Measurements from ENCODE around the gene SRGAP2B.
"Not testable (repeated sequence)": the region's sequence is repeated elsewhere in the genome, so short reads cannot be mapped to it uniquely, and the experiment has no call there.

SRGAP2B gene

DNA sequence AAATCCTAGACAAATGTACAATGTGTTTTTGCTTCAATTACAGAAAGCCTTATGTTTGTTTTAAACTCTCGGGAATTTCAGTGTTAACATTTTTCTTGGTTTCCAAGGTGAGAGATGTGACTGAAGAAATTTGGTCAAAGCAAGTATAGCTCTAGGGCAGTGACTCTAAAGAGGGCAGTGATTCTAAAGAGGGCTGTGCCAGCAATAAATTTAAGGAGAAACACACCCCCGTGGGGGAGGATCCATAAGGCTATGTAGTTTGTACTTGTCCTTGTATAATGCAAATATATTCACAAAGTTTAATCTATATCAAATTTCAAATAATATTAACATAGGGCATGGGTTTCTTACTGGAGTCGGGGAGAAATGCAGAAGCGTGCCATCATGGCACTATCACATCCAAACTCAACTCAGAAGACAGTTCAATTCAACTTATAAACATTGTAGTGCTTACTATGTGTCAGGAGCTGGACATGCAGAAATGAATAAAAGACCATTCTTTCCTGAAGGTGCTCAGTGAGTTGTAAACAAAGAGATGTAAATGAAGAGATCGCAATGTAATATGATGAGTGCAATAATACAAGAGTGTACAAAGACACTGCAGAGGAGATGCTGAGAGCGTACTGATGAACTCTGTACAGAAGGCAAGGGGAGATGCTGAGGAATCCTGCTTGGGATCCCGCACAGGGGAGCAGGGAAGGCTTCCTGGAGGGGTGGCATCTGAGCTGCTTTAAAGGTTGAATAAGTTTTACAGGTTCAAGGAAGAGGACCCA is 12.5 kb downstream of the SRGAP2B start:
- not testable (repeated sequence) for DNase-seq (ENCODE audit: low read depth)

DNA sequence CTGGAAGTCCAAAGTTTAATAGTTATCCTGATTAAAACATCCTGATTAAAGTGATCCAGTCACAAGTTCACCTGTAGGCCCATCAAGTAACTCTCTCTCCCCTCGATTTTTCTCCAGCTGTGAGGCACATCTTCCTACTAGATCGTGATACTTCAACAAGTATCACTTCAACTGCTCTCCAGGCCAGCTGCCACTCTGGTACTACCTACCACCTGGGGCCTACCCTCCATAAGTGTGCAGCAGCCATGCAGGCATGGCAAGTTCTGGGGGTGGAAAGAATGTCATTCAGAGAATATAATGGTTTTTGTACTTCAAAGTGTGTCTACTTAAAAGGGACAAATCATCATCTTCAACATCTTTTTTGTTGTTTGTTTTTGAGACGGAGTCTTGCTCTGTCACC is 14.9 kb downstream of the SRGAP2B start:
- DNase-seq (ENCODE audit: low read depth): not testable (repeated sequence)

DNA sequence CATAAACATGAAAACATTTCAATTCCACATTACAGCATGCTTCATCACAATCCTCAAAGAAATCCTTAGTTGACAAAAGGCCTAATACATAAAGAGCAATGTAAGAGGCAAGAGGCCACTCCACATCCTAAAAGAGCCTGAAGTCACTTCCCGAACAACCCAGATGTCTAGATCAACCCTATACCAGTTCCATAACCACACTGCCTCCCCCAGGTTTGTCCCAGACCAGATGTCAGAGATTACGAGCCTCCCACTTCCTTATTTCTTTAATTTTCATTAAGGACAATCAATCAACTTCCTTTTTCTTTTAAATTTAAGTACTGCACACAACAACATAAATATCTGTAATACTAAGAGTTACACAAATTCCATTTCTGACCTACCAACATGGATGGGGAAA is 15.4 kb downstream of the SRGAP2B start:
- DNase-seq (ENCODE audit: low read depth): not testable (repeated sequence)

DNA sequence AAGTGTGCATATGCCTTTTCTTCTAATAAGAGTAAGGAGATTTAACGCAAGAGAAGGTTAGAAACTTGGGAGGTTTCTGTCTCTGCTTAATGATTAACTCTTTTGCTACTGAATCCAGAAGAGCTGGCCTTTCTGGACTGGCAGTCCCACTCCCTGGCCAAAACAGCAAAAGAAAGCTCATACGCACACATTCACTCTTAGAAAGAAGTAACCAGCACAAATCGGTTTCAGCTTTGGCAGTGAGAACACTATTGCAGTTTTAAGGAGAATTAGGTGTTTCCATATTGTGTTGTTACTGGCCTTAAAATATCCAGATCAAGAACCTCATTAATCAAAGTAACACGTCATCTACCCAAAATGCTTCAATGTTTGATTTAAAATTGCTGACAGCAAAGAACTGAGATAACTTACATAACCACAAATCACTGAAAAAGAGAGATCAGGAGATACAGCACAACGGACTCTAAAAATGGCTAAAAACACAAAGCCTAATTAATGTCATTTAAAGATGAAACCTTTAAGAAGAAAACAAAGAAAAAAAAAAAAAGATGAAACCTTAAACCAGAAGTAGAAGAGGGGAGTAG is 16.2 kb downstream of the SRGAP2B start:
- not testable (repeated sequence) for DNase-seq (ENCODE audit: low read depth)

DNA sequence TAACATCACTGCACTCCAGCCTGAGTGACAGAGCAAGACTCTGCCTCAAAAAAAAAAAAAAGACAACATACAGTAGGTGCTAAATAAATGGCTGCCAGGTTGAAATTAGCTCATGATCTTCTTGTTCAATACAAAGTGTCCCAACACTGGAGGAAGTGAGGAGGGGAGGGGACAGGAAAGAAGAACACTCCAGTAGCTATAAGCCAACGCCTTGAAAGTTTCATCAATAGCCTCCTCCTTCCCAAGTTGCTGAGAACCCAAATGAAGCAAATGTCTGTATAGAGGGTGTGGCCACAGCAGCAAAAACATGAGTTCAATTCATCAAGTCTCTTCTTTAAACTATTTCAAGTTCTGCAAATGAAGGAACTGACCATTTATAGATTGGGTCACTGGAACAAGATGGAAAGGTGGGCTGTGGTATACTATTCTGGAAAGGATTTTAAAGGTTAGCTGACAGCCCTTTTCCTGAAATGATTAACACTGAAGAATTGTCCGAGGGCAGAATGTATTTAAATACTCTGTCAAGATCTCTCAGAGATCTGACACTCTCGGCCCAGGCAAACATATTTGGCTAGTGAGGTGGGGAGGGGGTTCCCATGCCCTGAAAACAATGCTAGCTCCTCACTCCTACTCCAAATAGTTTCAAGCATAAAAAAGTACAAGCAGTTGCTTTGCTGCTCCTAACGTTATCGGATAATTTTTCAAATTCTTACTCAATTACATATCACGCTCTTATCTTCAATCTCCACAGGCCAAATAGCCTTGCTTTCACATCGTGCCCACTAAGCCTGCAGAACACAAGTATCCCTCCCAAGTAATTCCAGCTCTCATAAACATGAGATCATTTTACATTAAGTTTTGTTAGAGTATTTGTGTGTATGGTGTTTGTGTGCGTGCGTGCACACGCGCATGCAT is 17.0 kb downstream of the SRGAP2B start:
- DNase-seq (ENCODE audit: low read depth): not testable (repeated sequence)

DNA sequence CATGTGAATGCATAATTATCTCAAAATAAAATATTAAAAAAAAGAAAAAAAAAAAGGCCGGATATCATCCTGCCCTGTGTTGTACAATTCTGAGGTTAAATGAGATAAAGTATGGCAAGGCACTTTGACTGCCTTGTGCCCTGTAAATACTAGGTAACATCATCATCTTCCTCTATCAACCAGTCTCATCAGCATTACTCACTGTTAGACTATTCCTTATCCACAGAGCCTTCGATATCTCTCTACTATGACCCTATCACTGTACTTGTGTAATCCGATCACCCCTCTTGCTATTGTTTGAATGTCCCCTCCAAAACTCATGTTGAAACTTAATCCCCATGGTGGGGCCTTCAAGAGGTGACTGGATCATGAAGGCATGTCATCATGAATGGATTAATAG is 18.3 kb downstream of the SRGAP2B start:
- not testable (repeated sequence) for DNase-seq (ENCODE audit: low read depth)

DNA sequence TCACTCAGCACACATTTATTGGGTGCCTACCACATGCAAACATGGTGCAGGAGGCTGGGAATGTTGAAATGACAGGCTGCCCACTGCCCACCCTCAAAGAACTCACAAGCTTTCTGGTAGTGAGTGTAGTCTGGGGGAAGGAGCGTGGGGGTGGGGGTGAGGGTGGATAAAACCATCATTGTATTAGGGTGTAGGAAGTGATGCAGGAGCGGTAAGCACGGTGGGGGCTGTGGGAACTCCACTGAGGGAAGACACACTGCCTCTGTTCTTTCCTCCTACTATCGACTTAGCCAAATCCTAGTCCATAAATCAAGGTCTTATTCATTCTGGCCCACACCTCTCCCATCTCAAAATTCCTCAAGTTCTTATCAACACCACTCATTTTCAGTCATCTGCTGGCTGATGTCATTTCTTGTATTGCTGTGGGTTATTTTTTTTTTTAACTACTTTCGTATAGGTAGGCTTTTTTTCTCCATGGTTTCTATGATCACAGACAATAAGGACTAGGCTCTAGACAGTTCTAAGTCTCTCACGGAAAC is 21.0 kb downstream of the SRGAP2B start:
- not testable (repeated sequence) for DNase-seq (ENCODE audit: low read depth)

DNA sequence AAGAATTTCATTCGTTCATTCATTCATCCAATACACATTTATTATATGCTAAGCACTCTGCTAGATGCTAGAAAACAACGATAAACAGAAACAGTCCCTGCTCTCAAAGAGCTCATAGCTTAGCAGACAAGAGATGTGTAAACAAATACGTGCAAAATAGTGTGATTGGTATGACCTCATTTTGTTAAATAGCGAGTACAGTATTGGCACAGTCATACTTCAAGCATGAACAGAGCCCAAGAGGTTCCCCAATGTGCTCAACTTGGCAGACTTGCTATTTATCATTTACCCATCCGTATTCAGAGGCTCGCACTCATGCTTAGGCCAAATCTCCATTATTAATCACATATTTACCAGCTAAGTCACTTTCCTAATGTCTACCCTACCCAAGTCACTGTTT is 23.6 kb downstream of the SRGAP2B start:
- not testable (repeated sequence) for DNase-seq (ENCODE audit: low read depth)

DNA sequence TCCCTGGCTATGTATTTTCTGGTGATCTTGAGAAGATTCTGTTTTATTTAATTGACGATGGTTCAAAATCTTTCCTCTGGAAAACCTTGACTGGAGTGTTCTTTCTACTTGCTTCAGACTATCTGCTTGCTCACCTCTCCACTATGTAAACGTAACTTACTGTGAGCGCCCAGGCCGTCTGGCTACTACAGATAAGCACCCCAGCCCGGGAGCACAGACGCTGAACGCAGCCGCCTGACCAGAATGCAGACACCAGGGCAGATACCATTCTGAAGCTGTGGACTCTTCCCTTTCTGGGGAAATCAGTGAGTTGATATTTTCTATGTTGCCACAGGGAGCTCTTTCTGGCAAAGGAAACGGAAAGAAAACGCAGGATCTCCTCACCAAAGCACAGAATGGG is 28.6 kb downstream of the SRGAP2B start:
- not testable (repeated sequence) for DNase-seq (ENCODE audit: low read depth)

DNA sequence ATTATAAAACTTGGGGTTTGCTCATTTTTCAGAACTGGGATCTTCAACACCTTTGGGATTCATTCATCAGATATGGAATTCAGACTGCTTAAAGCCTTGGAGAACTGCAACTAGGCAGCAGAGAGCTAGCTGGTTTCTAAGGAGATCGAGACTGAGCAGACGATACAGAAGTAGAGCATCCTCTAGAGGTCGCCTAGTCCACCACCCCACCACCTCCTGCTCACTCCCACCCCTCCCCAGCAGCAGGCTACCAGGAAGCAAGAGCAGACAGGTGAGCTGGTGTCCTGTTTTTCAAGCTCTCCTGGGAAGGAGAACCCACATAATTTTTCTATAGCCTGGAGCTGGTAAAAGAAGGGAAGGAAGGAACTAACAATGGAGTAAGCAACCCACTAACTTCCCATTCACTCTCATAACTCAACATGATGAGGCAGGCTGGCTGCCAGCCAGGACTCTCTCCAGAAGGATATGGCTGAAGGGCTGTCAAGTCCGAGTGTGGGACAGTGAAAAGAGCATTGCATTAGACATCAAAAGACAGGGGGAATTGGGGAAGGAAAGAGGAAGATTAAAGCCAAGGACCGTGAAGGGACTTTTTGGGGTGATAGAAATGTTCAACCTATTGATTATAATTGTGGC is 29.8 kb downstream of the SRGAP2B start:
- DNase-seq (ENCODE audit: low read depth): not testable (repeated sequence)

DNA sequence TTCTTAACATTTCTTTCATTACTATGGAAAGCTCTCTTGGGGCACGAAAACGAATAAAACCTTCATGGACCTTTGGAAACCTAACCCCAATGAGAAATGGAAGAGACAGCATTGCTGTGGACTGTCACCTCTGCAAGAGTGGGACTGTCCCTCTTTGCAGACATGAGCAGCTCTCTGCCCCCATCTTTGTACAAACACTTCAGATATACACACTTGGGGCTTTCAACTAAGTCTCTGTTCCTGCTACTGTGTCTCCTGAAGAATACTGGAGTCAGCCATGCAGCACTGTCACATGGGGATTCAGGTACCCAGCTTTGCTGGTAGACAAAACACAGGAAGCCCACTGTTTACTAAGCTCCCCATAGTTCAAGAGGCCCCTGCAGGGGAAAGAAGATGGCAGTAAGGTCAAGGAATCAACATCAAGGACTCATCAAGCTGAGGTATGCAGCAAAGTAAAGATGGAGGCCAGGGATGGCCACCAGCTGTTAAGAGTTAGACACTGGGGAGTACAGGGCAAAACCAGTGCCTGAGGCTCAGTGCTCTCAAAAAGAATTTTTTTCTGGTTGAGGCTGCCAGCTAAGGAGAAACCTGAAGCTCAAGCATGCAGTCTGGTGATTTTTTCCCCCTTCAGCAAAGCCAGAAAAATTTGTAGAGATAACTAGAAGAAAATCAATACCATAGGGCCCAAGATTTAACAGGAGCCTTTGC is 31.0 kb downstream of the SRGAP2B start:
- not testable (repeated sequence) for DNase-seq (ENCODE audit: low read depth)

DNA sequence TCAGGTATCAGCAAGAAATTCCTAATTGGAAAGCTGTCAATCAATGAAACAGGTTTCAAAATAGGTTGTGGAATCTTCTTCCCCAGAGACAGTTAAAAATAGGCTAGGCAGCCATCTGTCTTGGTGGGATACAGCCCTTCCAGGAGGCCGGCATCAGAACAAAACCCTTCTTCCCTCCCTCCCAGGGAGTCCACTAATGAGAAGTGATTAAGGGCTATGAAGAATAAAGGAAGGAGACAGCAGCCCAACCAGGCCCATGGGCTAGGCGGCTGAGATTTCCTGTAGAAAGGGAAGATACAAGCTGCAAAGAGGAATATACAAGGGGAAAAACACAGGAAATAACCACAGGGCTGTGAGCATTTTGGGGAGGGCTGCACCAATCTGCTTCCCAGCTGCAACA is 31.8 kb downstream of the SRGAP2B start:
- not testable (repeated sequence) for DNase-seq (ENCODE audit: low read depth)

DNA sequence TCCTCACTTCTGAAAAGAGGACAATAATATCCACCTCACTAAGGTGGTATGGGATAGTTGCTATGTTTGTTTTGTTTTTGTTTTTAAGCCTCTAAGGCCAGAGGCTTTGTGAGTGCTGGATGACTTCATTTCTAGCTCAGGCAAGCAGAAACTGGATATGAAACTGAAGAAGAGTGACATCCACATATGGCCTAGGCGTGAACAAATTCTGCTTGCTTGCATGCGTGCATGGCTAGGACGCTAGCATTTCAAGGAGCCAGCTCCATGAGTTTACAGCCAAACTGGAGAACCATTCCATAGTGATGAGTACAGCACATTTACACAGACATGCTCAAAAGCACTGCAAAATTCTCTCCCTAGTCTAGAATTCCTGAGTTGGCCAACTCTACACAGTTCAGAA is 36.9 kb downstream of the SRGAP2B start:
- DNase-seq (ENCODE audit: low read depth): not testable (repeated sequence)

DNA sequence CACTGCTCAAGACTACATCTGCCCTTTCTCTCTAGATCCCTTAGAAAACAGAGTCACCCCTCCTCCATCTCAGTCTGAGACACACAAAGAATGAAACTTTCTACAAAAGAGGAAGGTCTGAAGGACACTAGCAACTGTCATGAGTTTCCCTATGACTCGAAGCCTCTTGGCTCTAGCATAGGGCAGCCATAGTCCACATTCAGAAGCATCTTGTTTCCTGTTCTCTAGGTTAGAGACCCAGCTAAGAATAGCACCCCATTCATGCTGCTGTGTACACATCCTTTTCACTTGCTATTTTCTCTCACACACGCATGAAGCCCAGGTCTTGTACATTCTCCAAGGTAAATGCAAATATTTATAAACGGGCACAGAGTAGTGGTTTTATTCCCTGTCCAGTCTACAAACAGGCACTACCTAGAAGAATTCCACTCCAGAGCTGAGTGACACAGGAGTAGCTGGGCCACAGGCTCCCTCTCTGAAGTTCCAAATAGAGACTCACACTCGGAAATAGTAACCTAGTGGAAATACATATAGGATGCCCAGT is 39.8 kb downstream of the SRGAP2B start:
- not testable (repeated sequence) for DNase-seq (ENCODE audit: low read depth)

DNA sequence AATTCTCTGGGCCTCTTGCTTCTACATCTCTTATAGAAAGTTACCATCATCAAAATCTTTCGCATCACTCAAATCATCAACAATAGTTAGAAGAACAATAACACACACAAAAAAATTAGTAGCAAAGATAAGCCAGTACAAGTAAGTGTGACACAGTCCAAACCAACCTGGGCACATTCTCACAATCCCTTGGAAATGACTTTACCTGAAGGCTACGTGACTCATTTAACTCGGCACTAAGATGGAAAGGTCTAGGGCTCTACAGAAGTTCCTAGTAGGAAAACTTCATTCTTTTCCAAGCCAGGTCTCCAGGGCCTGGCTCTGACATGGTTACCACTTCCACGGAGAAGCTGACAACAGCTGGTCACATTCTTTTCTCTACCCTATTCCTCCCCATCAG is 41.7 kb downstream of the SRGAP2B start:
- not testable (repeated sequence) for DNase-seq (ENCODE audit: low read depth)

DNA sequence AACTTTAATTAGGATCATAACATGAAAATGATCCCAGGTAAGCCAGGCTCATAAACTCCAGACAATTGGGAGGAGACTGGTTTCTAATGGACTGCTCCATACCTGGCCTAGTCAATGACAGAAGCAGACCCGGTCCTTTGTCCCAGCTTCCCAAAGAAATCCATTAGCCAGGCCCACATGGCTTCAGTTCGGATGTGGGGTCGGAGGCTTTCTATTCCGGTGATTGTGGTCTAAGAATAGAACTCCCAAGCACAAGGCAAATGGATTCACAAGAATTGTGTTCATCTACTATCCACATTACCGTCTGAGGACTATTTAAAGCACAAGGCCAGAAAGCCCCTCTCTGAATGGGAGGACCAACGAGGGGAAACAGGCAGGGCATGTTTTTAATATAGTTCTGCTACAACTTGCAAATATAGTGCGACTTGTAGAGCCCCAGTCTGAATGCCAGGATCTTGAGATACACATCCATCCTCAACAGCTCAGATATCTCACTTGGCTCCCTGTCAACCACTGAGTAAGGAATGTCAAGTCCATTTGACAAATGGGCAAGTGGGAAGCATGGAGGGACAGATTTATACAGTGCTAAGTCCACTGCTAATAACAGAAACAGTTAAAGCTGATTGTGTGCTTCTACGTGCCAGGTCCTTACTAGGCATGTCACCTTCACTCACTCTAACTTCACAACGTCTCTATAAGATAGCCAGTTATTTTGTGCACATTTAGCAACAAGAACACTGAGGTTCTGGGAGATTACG is 42.9 kb downstream of the SRGAP2B start:
- not testable (repeated sequence) for DNase-seq (ENCODE audit: low read depth)

DNA sequence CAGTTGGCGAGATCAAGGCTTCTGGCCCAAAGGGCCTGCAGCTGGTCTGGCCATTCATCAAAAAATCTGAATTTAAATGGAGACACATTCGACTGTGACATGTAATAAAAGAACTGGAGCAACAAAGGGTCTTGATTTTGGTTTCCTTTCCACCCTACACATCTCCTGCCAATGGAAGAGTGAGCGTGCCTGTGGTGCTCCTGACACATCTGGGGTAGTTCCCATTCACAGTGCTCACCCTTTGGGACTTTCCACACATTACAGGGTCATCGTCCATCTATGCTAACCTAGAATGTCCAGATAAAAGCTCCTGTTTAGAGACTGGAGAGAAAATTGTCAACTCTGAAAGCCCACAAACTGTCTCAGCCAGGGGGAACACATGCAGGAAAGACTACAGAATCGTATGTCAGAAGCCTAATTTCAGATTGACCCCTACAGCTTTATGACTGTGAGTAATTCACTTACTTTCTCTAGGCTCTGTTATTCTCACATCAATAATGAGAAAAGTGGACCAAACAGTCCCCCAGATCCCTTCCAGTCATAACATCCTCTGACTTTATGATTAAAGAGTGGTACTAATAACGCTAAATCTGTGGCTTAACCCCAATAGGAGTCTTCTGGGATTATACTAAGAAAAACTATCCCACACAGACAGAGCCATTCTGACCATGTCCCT is 46.8 kb downstream of the SRGAP2B start:
- not testable (repeated sequence) for DNase-seq (ENCODE audit: low read depth)

DNA sequence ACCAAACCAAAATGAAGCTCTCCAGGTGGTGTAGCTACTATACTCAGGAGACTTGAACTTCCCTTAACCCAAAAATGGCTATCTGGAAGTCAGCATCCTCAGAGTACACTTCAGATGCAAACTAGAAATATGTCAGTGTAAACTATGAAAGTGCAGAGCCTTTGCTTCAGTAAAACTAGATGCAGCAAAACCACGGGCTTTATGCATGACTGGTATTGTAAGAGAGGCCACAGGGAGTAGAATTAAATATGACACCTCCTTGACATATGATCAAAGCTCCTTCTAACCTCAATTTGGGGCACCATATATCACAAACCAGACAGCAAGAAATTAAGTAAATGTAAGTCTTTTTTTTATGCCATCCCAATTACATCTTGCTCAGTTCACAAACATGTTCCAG is 47.6 kb downstream of the SRGAP2B start:
- not testable (repeated sequence) for DNase-seq (ENCODE audit: low read depth)

DNA sequence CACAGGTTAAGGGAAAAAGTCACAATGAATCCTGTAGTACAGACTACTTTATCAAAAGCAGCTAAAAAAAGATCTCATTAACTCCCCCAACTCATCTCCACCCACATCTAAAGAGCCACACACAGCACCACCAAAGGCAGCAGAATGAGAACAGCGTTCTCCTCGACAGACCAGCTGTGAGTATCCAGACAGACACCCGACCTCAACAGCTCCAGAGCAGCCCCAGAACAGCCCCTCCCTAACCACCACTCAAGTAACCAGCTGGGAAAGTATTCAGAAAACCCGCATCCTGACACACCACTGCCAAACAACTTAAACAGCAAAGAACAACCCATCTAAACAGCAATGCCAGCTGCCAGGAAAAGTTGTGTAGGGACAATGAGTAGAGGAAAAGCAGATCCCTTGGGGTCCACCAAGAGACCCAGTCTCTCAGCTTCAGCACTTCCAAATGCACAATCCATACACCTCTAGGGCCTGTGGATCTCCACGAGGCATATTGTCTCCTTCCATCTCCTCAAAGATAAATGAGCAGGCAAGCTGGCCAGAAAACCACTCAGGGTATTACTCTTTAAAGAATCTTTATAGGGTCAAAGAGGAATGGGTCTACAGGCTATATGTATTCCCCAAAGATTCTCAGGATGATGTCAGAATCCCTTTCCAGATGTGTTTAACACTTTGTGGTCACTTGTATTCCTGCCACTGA is 49.4 kb downstream of the SRGAP2B start:
- not testable (repeated sequence) for DNase-seq (ENCODE audit: low read depth)
